ENCODE data around the gene TMEM39B.
"Not testable (repeated sequence)": the region's sequence is repeated elsewhere in the genome, so short reads cannot be mapped to it uniquely, and the experiment has no call there.

The TMEM39B gene

DNA sequence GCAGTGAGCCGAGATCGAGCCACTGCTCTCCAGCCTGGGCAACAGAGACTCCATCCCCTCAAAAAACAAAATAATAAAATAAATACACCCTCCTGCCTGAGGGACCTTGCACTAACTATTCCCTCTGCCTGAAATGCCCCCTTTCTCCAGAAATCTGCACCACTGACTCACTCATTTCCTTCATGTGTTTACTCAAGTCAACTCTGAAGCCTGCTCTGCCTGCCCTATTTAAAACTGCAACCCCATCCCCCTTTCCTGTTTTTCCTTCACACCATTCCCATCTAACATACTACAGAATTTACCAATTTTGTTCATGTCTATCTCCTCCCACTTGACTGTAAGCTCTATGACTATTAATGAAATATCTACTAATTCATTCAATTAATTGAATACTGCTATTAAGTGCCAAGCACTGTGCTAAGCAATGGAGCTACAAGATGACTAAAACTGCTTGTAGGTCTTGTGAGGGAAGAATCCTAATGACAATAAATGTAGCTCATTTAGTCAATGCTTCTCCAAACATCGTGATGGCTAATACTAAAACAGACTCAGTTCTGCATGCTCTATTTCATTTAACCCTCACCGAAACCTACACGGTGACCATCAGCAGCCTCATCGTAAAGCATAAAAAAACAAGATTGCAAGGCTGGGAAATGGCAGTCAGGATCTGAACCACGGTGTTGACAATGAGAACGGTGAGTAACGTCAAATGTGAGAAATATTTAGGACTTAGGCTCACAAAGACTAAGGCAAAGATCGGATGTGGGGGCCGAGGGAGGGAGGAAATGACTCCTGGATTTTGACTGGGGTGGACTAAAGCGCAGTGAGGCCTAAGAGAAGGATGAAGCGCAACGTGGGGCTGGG is 749 bp upstream of the TMEM39B start:
- DNase-seq (ENCODE audit: low read depth): peak; percentile 83

GRCh38 chr1:32073299-32074229 is 825 bp downstream of the TMEM39B start:
- DNase-seq (ENCODE audit: low read depth): no peak

- no peak for DNase-seq (ENCODE audit: low read depth)
These were observed 2.1 kb downstream of the TMEM39B start for GRCh38 chr1:32074841-32075240.

DNA sequence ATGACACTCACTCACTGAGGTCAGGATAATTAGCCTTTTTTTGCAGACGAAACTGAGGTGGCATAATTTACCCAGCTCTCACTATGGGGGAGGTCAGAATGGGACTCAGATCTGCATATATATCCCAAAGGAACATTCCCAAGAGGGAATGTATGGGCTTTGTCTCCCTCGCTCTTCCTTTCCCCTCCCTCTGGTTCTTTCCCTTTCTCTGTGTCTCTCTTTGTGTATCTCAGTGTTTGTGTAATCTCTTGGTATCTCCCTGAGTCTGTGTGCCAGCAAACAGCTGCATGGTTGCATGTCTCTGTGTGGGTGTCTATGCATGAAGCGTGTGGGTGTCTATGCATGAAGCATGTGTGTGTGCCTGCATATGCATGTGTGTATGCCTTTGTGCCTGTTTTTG is 4.7 kb downstream of the TMEM39B start:
- no peak for DNase-seq (ENCODE audit: low read depth)

- DNase-seq (ENCODE audit: low read depth): no peak
These were observed 9.3 kb downstream of the TMEM39B start for GRCh38 chr1:32082022-32082421.

GRCh38 chr1:32086381-32086780 is 13.6 kb downstream of the TMEM39B start:
- not testable (repeated sequence) for DNase-seq (ENCODE audit: low read depth)

DNA sequence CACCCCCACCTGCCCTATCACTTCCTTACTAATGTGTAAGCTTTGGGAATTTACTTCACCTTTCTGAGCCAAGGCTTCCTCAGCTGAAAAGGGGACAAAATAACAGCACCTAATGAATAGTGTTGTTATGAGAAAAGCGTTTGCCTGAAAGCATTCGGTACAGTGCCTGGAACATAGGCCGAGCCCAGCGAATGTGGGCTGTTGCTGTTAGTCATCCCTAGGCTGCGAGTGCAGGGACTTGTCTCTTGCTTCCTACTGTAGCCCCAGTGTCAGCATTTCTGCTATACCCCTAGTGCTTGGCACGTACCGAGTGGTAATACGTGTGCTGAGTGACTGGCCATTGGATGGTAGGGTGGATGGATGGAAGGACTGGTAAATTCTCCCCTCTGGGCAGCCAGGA is 18.4 kb downstream of the TMEM39B start:
- no peak for DNase-seq (ENCODE audit: low read depth)

- no peak for DNase-seq (ENCODE audit: low read depth)
These were observed 18.9 kb downstream of the TMEM39B start for GRCh38 chr1:32091591-32091990.

GRCh38 chr1:32094746-32095521 is 22.2 kb downstream of the TMEM39B start:
- DNase-seq (ENCODE audit: low read depth): no peak

DNA sequence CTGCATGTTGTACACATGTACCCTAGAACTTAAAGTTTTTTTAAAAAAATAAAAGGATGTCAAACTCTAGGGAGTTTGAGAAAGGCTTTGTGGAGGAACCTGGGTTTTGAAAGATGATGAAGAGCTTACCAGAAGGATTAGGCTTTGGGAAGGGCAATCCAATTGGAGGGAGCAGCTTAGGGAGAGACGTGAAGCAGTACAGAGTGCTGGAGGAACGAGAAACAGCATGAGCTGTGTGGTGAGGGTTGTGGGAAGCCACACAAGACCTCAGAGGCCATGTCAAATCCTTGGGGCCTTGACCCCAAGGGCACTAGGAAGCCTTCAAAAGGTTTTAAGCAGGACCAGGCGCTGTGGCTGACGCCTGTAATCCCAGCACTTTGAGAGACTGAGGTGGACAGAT is 26.7 kb downstream of the TMEM39B start:
- DNase-seq (ENCODE audit: low read depth): no peak

DNA sequence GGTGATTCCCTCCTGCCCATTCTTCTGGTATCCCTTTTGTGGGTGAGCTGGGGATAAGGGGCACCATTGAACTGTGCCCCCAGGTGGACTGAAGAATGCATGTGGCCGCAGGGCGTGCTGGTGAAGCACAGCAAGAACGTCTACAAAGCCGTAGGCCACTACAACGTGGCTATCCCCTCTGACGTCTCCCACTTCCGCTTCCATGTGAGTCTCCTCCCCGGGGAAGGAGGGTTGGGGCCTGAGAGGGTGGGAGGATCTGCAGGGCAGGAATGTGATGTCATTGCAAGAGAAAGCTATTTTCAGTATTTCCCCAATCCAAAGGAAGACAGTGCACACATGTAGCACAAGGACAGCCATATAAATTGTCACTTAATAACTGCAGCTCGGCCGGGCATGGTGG is 27.6 kb downstream of the TMEM39B start:
- DNase-seq (ENCODE audit: low read depth): no peak

DNA sequence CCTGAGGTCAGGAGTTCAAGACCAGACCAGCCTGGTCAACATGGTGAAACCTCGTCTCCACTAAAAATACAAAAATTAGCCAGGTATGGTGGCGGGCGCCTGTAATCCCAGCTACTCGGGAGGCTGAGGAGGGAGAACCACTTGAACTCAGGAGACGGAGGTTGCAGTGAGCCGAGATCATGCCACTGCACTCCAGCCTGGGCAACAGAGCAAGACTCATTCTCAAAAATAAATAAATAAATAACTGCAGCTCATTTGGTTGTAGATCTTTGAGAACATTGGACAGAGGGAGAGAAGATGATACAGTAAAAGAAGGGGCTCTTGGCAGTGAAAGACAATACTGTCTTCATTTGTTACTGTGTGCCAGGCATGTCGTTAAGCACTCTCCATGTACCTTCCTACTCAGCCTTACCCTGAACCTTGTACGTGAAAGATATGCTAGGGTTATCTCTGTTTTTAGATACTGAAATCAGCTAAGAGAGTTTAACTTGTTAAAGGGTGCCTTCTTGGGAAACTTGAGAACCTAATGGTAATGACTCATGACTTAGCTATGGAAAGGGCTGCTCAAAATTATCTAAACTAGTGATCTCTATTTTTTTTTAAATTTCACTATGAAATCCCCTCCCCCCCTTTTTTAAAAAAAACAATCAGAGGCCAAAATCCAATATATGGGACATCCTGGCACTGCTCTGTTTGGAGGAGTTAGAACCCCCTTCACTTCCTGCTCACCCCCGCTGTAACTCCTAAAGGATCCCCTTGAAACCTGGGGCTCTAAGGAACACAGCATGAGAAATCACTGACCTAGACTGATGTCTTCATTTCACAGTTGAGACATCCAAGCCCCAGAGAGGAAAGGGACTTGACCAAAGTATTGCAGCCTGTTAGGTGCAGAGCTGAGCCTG is 28.3 kb downstream of the TMEM39B start:
- DNase-seq (ENCODE audit: low read depth): peak; percentile 73

- no peak for DNase-seq (ENCODE audit: low read depth)
These were observed 31.4 kb downstream of the TMEM39B start for GRCh38 chr1:32104127-32104526.

DNA sequence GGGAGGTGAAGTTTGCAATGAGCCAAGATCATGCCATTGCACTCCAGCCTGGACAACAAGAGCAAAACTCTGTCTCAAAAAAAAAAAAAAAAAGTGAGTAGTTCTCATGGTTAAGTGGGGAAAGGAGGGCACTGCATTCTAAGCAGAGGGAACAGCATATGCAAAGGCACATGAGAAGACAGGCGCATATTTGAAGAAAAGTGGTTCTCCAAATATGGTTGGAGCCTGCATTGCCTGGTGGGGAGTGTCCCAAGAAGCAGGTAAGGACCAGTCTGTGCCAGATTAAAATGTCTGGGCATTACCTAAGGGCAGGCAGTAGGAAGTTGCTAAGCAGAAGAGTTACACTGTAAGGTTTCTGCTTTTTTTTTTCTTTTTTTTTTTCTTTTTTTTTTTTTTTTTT is 32.6 kb downstream of the TMEM39B start:
- no peak for DNase-seq (ENCODE audit: low read depth)

GRCh38 chr1:32106663-32107275 is 34.0 kb downstream of the TMEM39B start:
- DNase-seq (ENCODE audit: low read depth): no peak

DNA sequence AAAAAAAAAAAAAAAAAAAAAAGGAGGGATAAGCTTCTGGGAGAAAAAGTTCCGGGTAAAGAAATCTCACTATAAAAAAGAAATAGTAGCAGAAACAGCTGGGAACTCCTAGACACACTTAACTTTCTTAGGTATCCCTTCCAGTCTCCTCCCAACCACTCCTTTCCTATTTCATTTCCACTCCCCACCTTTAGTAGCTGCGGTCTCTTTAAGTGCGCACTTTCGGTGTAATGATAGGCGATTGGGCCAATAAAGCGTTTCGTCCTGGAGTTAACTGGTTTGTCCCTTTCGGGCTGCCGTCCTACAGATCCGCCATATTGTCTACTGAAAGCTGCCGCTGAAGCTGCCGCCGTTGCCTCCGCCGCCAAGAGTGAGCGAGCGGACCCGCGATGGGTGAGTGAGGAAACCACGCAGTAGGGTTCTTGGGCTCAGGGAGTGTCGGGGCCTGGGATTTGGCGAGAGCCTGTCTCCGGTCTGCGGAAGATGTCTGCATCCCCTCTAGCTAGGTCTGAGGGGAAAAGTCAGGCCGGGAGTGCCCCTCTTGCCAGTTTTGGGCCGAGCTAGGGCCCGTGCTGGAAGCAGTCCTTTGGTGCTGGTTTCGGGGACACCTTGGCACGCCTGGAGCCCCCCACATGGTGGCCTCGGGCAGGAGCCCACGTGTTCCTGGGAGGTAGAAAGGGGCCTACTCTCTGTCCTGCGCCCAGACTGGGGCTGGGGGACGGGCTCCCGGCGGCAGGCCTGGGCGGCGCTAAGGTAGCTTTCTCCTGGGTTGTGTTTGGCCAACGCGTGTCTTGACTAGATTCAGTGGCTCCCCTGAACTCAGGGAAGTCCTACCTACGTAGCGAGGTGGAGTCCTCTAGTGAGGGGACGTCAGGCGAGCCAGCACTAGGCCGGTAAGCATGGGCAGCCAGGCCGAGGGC is 35.3 kb downstream of the TMEM39B start, which contains the start of gene KPNA6:
KPNA6 (plus strand) TSS at position 315 of the 920 bp plus-strand sequence; CDS start at position 390, 75 bp downstream.
- peak; percentile 98 for DNase-seq (ENCODE audit: low read depth)

- no peak for DNase-seq (ENCODE audit: low read depth)
These were observed 38.4 kb downstream of the TMEM39B start for GRCh38 chr1:32111040-32111623.

DNA sequence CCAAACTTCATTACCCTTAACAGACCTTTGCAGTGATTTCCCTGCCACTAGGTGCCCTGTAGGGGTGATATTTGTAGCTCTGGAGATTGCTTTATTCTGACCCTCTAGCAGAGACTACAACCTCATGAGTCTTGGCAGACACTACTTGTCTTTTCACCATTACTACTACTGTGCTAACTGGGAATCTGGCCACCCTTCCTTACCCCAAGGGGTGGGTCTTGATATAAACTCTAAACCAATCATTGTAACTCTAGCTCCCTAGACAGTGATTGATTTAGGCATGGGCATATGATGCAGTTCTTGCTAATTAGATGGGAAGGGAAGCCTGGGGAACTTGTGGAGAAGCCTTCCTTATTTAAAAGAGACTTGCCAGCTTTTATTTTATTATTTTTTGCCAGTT is 39.0 kb downstream of the TMEM39B start:
- DNase-seq (ENCODE audit: low read depth): peak; percentile 30

DNA sequence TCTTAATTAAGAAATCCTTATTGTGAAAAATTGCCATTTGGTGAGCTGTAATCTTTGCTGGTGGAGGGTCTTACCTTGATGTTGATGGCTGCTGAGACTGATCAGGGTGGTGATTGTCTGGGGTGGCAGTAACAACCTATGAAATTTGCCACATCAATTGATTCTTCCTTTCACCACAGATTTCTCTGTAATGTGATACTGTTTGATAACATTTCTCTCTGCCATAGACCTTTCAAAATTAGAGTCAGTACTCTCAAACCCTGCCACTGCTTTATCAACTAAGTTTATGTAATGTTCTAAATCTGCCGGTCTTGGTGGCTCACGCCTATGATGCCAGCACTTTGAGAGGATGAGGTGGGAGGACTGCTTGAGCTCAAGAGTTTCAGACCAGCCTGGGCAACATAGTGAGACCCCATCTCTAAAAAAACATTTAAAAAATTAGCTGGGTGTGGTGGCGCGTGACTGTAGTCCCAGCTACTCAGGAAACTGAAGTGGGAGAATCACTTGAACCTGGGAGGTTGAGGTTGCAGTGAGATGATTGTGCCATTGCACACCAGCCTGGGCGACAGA is 40.2 kb downstream of the TMEM39B start:
- DNase-seq (ENCODE audit: low read depth): no peak
